Measurements from ENCODE around the gene UBE2E3. TPM values are rescaled to one million over a fixed set of nuclear protein-coding genes. Genes with fewer than 3 reads are reported as not detected.
"Not testable (repeated sequence)": the region's sequence is repeated elsewhere in the genome, so short reads cannot be mapped to it uniquely, and the experiment has no call there.

The UBE2E3 gene
- 10 to 100 TPM; 23.6 to 65.4 (median 49.0) TPM for total RNA-seq

GRCh38 chr2:180980106-180980942, at the start of gene UBE2E3:
Gene UBE2E3 (plus strand): TSS chr2:180980605. CDS start chr2:180982043, 1,438 bp downstream.
- DNase-seq, result peak; percentile 24
- intact Hi-C loops (cut with DNase I), result no loop called here
- TF ChIP-seq, protein P1, sequence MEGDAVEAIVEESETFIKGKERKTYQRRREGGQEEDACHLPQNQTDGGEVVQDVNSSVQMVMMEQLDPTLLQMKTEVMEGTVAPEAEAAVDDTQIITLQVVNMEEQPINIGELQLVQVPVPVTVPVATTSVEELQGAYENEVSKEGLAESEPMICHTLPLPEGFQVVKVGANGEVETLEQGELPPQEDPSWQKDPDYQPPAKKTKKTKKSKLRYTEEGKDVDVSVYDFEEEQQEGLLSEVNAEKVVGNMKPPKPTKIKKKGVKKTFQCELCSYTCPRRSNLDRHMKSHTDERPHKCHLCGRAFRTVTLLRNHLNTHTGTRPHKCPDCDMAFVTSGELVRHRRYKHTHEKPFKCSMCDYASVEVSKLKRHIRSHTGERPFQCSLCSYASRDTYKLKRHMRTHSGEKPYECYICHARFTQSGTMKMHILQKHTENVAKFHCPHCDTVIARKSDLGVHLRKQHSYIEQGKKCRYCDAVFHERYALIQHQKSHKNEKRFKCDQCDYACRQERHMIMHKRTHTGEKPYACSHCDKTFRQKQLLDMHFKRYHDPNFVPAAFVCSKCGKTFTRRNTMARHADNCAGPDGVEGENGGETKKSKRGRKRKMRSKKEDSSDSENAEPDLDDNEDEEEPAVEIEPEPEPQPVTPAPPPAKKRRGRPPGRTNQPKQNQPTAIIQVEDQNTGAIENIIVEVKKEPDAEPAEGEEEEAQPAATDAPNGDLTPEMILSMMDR (IDR thresholded peaks at IDR 0.05), result peak; percentile 59 to 86 (median 74)
- TF ChIP-seq POLR2A (IDR thresholded peaks at IDR 0.05), result peak in 2 of 4 donors; percentile 59 to 61
- no peaks in the 10 kb centered on the region for H3K9me3 ChIP-seq
- peak within 1 kb of the TSS; percentile 80 to 92 (median 86) for H3K27ac ChIP-seq
- peaks cover 0 to 44% (median 17%) of the 10 kb centered on the region in 3 donors for H3K4me1 ChIP-seq
- H3K4me3 ChIP-seq, result peak within 1 kb of the TSS; percentile 64 to 86 (median 75)
- no peaks in the 10 kb centered on the region for H3K27me3 ChIP-seq
- 0 to 2% methylated on average over 1 to 8 of the region's 106 CpGs for WGBS, 2 donors
- no peaks in the 10 kb centered on the region for H3K36me3 ChIP-seq

DNA sequence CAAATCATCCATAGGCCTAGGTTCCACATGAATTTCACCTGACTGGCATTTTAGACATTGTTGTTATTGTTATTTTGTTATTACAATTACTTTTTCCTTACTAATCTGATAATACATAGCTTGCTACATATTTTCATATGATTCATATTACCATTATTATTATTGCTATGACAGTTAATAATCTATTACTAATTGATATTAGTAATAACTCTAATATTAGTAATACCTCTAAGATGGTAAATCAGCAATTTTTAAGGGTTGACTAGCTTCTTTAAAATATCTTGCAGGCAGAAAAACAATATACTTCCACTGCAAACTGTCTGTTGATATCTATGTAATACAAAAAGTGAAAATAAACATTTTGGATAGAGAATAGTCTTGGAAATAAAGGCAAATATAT, 48.6 kb upstream of the UBE2E3 start:
- H3K4me1 ChIP-seq, result no peaks in the 10 kb centered on the region
- H3K36me3 ChIP-seq, result no peaks in the 10 kb centered on the region
- TF ChIP-seq, protein P1 (IDR thresholded peaks at IDR 0.05), result no peak
- no peak for TF ChIP-seq POLR2A (IDR thresholded peaks at IDR 0.05)
- no peaks in the 10 kb centered on the region for H3K9me3 ChIP-seq
- DNase-seq, result no peak
- H3K27ac ChIP-seq, result no peak overlapping the region
- no peak overlapping the region for H3K4me3 ChIP-seq
- H3K27me3 ChIP-seq, result no peaks in the 10 kb centered on the region
- intact Hi-C loops (cut with DNase I), result no loop called here

- whole genome bisulfite sequencing, 2 donors, result 91 to 95% methylated on average over 1 of the region's 1 CpG
- Histone ChIP-seq H3K9me3 (no peaks in the 10 kb centered on the region), H3K4me3 (no peak overlapping the region), H3K27me3 (no peaks in the 10 kb centered on the region), H3K36me3 (no peaks in the 10 kb centered on the region), H3K4me1 (no peaks in the 10 kb centered on the region), H3K27ac (no peak overlapping the region)
- no peak for TF ChIP-seq POLR2A (IDR thresholded peaks at IDR 0.05)
- TF ChIP-seq, protein P1 (IDR thresholded peaks at IDR 0.05), result no peak
- intact Hi-C loops (cut with DNase I), result no loop called here
- DNase-seq, result no peak
These were observed 47.1 kb upstream of the UBE2E3 start for GRCh38 chr2:180933332-180933731.

DNA sequence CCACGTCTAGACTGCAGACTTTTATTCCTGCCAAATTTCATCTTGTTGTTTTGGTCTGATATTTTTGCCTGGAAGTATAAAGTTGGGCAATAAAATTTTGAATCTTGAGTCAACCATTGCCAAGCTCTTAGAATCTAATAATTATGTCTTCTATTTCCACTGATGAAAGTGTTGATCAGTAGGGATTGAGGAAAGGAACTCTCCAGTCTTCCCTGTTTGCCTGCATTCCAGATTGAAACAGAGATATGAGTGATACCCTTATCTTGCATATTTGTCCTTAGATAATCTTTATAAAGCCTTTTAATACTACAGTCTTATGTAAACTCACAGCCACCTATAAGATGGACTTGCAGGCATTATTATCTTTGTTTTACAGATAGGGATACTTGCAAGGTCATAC, 45.5 kb upstream of the UBE2E3 start:
- 25 to 60% methylated on average over 1 of the region's 1 CpG for WGBS, 2 donors

GRCh38 chr2:180937480-180937879, 42.9 kb upstream of the UBE2E3 start:
- intact Hi-C loops (cut with DNase I); H3K27me3 ChIP-seq: not testable (repeated sequence)

More for the DNA sequence above, 45.5 kb upstream of the UBE2E3 start:
- Histone ChIP-seq H3K9me3 (no peaks in the 10 kb centered on the region), H3K27me3 (no peaks in the 10 kb centered on the region), H3K4me1 (no peaks in the 10 kb centered on the region), H3K4me3 (no peak overlapping the region), H3K36me3 (no peaks in the 10 kb centered on the region), H3K27ac (no peak overlapping the region)
- intact Hi-C loops (cut with DNase I), result no loop called here
- no peak for DNase-seq
- TF ChIP-seq, protein P1 (IDR thresholded peaks at IDR 0.05), result no peak

More at GRCh38 chr2:180937480-180937879, 42.9 kb upstream of the UBE2E3 start:
- H3K9me3 ChIP-seq, DNase-seq, H3K4me3 ChIP-seq, H3K4me1 ChIP-seq, H3K36me3 ChIP-seq, H3K27ac ChIP-seq: not testable (repeated sequence)
- WGBS, 2 donors, result 64 to 66% methylated on average over 3 of the region's 3 CpGs

Data from esophagus squamous epithelium (tissue), 5 donors.